Right hindlimb (tissue), 1 donor: Measurements from ENCODE around the gene CARD9.
A peak's percentile ranks its signal among the peaks of the same experiment; 100 is the strongest.

Experiments used
- DNase-seq: peaks from one replicate; pipeline ENCODE4 v3.0.0-alpha.2; 2018

CARD9 gene

GRCh38 chr9:136379891-136380290, 6.4 kb upstream of the CARD9 start:
- DNase-seq: no peak

GRCh38 chr9:136379401-136379800, 5.9 kb upstream of the CARD9 start:
- DNase-seq: no peak

DNA sequence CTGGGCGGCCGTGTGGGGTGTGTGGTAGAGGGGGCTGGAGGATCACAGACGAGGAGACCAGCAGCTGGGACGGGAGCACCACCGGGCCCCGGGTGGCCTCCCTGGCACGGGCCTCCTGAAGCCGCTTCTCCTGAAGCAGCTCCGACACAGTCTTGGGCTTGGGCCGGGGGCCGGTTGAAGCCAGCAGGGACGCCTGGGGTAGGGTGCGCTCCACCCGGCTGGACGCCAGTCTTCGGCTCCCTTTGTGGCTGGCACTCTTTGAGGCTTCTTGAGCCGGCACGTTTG, 5.5 kb upstream of the CARD9 start:
- DNase-seq: no peak

DNA sequence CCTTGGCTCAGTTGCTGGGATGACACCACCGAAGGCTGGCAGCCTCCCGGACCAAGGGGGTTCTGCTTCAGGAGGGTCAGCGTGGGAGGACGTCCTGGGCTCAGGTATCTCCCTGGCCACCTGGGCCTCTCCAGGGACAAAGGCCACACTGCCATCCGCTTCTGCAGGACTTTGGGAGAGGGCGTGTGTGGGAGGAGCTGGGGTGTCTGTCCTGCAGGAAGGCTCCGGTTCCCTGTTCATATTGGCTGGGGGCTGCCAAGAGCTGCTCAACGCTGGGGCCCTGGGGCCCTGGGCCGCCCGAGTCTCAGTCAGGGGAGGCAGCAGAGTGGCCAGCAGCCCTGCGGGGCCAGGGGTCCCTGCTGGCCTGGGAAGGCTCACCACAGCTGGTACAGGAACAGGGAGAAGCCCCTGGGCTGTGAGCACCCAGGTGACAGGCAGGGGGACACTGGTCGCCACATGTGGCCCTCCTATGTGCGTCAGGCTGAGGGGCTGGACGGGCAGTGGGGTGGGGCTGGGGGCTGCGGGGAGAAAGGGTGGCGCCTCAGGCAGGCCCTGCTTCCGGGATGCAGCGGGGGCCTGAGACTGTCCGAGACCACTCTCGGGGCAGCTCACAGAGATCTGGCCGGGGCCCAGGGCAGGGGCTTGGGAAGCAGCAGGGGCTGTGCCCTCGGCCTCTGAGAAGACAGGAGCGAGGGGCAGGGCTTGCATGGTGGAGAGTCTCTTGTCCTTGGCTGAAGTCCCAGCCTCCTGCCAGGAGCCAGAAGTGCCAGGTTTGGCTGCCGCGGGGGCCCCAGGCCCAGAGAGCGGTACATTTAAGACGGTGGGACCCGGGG, 4.9 kb upstream of the CARD9 start:
- DNase-seq: no peak

- DNase-seq: no peak
Observed at GRCh38 chr9:136377341-136378169, 4.1 kb upstream of the CARD9 start.

DNA sequence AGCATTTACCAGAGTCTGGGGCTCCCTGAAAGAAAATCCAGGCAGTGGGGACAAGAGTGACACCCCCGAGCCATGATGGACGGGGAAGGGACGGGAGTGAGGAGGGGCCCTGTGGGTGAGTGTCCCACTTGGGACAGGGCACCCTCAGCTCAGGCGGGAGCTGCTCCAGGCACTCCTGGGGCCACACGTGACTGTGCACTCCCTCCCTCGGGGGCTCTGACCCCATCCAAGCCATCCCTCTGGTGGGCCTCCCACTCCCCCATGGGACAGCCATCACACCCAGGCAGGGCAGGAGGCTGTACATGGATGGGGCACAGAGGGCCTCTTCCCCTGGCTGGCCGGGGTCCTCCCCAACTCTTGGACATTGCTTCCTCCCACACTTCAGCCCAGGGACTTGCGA, 3.0 kb upstream of the CARD9 start:
- DNase-seq: no peak

- no peak for DNase-seq
Observed at GRCh38 chr9:136375096-136375495, 1.6 kb upstream of the CARD9 start.

GRCh38 chr9:136374183-136374575, 710 bp upstream of the CARD9 start:
- DNase-seq: no peak

GRCh38 chr9:136372561-136373299, 739 bp downstream of the CARD9 start:
- DNase-seq: peak; percentile 72

- no peak for DNase-seq
Observed at GRCh38 chr9:136372006-136372405, 1.5 kb downstream of the CARD9 start.

- no peak for DNase-seq
Observed at GRCh38 chr9:136371533-136371880, 2.0 kb downstream of the CARD9 start.

DNA sequence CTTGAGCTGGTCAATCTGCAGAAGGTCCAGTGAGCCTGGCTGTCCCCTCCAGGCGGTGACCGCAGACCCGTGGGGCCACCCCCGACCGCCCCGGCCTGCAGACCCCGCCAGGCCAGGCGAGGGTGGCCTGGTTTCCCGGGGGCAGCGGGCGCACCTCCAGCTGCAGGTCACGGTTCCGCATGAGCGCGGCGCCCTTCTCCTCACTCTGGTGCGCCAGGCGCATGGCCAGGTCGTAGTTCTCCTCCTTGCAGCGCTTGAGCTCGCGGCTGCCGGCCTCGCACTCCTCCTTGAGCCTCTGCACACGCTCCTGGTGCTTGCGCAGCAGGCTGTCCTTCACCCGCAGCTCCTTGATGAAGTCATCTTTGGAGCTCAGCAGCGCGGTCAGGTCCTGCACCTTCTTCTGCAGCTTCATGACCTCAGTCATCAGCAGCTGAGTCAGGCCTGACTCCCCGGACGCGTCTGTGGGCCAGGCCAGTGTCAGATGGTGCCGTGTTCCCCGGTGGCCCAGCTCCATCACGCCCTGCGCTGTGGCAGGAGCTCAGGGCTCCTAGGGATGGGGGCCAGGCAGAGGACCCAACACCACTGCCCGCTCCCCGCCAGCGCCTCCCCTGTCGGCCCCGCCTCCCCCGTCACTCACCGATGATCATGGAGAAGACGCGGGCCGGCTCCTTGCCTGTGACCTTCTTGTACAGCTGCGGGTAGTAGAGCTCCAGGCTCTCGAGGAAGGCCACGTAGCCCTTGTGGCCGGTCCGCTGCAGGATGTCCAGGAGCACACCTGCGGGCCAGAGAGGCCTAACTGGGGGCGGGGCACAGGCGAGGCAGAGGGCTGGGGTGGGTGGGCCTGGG, 2.6 kb downstream of the CARD9 start:
- no peak for DNase-seq

GRCh38 chr9:136370037-136370436, 3.4 kb downstream of the CARD9 start:
- DNase-seq: no peak

GRCh38 chr9:136368190-136368589, 5.3 kb downstream of the CARD9 start:
- DNase-seq: no peak

DNA sequence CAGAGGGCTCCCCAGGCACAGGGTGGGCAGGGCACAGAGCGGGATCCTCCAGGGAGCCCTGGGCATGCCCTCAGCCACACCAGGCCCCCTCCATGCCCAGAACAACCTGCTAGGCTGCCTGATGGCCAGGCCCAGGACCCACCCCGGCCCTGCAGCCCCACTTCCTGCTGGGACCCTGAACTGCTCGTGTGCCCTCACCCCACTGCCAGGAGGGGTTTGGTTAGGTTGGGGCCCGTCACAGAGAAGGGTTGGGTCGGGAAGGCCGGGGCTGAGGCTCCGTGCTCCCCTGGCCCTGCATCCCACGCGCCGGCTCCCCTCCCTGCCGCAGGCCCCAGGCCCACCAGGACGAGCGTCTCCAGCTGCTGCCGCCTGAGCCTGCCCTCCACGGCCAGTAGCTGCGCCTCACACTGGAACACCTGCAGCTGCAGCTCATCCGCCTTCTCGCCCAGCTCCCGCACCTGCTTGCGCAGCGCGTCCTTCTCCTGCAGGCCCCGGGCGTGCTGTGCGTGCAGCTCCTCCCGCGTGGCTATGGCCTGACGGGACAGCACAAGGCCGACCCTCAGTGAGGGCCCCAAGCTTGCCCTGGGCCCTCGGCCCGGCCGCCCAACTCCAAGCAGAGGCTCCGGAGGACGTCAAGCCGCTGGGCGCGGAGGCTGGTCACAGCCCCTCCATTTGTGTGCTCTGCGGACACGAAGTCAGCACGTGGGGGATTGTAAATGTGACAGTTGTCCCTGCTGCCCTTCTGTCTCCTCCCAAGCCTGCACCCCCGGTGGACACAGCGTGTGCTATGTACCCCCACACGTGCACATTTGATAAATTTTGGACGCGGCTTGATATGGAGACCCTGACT, 5.9 kb downstream of the CARD9 start:
- no peak for DNase-seq

DNA sequence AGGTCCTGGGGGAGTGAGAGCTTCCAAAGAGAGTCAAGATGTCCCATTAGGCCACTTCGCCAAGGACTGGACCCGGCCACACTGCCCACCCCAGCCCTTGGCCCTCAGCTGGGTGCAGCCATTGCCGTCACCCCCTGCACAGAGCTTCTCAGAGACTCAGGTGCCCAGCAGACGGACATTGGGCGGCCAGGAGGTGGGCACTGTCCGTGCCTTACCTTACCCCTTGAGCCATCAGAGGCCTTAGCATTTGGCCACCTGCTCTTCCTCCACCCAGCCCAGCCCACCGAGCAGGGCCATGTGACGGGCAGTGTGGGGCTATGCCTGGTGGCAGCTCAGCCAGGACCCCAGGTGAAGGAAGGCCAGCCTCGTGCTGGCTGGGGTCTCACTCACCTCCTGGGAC, 6.6 kb downstream of the CARD9 start:
- DNase-seq: no peak

DNA sequence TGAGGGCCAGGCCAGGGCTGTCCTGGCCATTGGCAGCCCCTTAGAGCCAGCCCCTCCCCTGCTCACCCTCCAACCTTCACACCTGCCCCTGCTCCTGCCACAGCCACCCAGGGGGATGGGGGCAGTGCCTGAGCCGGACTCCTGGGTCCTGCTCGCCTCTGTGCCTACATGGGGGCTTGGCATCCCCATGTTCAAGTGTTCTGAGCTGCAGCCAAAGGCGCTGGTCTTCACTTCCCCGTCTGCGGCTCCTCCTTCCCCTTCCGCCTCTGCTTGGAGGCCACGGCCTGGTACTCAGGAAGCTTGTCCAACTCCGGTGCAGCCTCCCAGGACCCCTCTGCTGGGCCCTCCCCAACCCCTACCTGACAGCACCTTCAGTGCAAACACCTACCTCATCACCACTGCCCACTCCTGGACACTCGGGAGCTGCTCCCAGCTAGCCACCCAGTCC, 7.7 kb downstream of the CARD9 start:
- DNase-seq: no peak

DNA sequence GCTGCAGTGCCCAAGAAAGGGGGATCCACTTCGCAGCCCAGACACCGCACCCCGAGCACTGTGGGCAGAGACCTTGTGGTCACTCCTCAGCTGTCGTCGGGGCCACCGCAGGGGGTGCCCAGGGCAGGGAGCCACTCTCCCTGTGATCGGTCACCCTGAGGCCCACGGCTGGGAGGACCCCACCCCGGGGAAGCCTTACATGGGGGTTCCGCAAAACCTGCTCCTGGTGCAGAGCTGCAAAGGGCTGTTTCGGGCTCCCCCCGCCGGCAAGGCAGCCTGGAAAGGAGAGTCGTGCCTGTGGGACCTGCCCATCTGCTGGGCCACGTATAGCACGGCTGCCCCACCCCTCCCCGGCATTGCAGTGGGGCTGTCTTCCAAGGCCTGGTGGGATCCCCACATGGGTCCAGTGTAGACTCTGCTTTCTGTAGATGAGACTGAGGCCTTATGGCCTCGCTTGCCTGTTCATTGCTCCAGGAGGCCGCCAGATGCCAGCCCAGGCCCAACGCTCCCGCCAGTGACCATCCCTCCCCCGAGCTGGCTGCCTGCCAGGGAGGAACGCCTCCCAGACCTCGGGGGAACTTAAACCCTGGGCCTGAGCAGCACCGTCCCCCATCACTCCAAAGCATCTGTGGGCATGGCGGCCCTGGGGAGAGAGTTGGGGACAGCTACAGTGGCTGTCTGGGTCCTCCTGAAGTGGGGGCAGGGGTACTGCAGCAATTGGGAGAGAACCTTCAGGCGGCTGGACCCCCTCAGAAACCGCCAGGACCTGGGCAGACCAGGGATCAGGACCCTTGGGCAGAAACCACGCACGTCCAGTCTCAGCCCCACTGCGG, 8.3 kb downstream of the CARD9 start:
- DNase-seq: no peak

- peak; percentile 33 for DNase-seq
Observed at GRCh38 chr9:136363949-136364748, 9.3 kb downstream of the CARD9 start.
